ENCODE measurements around the gene TFF3.

Gene TFF3

DNA sequence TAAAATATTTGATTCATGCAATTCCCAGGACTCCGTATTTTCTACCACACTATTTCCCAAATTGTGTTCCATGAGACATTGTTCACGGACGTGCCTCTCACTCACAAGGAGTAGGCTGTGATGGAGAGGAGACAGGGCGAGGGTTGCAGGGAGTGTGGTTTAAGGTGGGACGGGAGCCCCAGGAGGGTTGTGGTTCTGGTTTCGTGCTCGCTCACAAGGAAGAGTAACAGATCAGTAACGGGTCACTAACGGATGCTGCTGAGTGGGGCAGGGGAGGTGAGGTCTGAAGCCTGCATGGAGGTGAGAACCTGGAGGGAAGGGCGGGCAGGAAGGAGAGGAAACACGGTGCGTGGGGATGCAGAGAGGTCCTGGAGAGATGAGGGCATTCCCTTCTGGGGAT lies 28.8 kb downstream of the TFF3 start:
- no peak for DNase-seq (ENCODE audit: low spot score)
- in situ Hi-C loops (cut with MboI; ENCODE audit: low sequenced_read_pairs, unreplicated experiment): no loop called here
- TF ChIP-seq, protein P1, sequence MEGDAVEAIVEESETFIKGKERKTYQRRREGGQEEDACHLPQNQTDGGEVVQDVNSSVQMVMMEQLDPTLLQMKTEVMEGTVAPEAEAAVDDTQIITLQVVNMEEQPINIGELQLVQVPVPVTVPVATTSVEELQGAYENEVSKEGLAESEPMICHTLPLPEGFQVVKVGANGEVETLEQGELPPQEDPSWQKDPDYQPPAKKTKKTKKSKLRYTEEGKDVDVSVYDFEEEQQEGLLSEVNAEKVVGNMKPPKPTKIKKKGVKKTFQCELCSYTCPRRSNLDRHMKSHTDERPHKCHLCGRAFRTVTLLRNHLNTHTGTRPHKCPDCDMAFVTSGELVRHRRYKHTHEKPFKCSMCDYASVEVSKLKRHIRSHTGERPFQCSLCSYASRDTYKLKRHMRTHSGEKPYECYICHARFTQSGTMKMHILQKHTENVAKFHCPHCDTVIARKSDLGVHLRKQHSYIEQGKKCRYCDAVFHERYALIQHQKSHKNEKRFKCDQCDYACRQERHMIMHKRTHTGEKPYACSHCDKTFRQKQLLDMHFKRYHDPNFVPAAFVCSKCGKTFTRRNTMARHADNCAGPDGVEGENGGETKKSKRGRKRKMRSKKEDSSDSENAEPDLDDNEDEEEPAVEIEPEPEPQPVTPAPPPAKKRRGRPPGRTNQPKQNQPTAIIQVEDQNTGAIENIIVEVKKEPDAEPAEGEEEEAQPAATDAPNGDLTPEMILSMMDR (IDR thresholded peaks at IDR 0.05; ENCODE audit: borderline replicate concordance, control extremely low read depth, extremely low read depth, insufficient read depth, missing control alignments): no peak

DNA sequence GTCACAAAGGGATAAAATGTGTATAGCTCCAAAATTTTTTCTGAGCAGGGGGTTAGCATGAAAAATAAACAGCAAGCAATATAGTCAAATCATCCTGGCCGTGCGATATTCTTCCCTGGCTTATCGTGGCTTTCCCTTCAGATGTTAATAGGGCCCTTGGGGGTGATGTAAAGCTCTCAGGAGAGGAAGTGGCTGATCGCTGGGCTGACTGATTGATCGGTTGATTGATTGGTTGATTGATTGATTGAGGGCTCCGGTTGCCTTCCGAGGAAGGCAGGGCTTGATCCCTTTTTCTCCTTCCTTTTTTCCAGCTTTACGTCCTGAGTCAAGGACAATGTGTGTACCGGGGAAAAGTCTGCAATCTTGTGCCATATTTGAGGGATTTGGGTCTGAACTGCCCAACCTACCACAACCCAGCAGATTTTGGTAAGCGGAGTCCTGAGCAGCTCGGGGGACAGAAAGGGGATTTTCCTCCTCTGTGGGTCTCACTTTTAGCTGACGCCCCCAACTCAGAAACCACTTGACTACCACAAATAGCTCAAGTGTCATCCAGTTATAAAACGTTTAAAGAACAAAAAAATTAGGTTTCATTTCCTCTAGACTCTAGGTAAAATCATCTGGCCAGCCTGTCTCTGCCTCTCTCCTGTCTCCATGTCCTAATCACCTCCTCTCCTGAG lies 29.5 kb downstream of the TFF3 start:
- no peak for DNase-seq (ENCODE audit: low spot score)
- in situ Hi-C loops (cut with MboI; ENCODE audit: low sequenced_read_pairs, unreplicated experiment): no loop called here
- TF ChIP-seq, protein P1 (IDR thresholded peaks at IDR 0.05; ENCODE audit: borderline replicate concordance, control extremely low read depth, extremely low read depth, insufficient read depth, missing control alignments): no peak

DNA sequence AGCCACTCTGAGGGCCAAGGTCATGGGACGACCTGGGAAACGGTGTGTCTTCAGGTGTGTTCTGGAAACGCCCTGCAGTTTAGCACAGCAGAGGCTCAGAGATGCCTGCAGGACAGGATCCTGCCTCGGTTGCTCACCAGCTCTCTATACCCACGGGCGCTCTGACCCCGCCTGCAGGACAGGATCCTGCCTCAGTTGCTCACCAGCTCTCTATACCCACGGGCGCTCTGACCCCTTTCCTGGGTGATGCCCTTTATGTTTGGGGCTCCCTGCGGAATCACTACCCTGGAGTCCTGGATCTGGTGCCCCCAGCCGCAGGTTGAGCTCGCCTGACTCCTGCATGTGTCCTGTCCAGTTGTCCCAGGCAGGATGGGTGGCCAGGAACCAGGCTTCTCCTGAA lies 32.5 kb downstream of the TFF3 start:
- TF ChIP-seq, protein P1 (IDR thresholded peaks at IDR 0.05; ENCODE audit: borderline replicate concordance, control extremely low read depth, extremely low read depth, insufficient read depth, missing control alignments): no peak
- in situ Hi-C loops (cut with MboI; ENCODE audit: low sequenced_read_pairs, unreplicated experiment): no loop called here
- DNase-seq (ENCODE audit: low spot score): no peak

DNA sequence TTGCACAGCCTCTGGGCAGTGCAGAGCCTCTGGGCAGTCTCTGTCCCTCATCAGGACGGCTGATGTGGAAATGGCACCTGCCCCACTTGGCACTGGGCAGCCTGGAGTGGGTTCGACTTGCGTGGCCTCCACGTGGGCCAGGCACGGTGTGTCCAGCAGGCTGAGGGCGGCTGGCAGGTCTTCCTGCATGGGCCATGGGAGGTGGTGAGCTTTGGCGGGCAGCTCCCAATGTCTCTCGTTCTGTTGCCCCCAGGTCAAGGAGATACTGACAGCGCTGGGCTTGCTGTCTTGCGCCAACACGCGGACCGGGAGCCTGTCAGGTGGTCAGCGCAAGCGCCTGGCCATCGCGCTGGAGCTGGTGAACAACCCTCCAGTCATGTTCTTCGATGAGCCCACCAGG lies 33.2 kb downstream of the TFF3 start:
- TF ChIP-seq, protein P1 (IDR thresholded peaks at IDR 0.05; ENCODE audit: borderline replicate concordance, control extremely low read depth, extremely low read depth, insufficient read depth, missing control alignments): no peak

DNA sequence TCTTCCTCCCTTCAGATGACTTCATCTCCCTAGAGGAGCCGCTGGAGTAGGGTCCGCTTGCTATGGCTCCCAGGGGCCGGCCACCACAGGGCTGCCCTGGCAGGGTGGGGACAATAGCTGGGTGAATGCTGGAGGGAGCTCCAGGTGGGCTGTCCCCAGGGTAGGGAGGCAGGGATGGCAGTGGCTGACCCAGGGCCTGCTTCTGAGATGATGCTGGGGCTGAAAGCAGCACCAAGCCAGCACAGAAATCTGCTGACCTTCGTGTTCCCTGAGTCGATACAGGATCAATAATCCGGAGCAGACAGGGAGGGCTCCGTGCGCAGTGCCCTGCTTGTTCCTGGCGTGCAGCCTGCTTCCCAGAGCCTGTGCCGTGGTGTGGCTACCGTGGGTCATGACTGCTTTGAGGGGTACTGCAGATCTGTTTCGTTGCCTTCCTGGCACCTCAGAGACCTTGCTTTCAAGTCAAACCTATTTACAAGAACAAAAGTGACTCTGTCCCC lies 34.0 kb downstream of the TFF3 start:
- DNase-seq (ENCODE audit: low spot score): no peak
- TF ChIP-seq, protein P1 (IDR thresholded peaks at IDR 0.05; ENCODE audit: borderline replicate concordance, control extremely low read depth, extremely low read depth, insufficient read depth, missing control alignments): no peak
- in situ Hi-C loops (cut with MboI; ENCODE audit: low sequenced_read_pairs, unreplicated experiment): no loop called here

More for the DNA sequence above, 33.2 kb downstream of the TFF3 start:
- in situ Hi-C loops (cut with MboI; ENCODE audit: low sequenced_read_pairs, unreplicated experiment): no loop called here
- no peak for DNase-seq (ENCODE audit: low spot score)

DNA sequence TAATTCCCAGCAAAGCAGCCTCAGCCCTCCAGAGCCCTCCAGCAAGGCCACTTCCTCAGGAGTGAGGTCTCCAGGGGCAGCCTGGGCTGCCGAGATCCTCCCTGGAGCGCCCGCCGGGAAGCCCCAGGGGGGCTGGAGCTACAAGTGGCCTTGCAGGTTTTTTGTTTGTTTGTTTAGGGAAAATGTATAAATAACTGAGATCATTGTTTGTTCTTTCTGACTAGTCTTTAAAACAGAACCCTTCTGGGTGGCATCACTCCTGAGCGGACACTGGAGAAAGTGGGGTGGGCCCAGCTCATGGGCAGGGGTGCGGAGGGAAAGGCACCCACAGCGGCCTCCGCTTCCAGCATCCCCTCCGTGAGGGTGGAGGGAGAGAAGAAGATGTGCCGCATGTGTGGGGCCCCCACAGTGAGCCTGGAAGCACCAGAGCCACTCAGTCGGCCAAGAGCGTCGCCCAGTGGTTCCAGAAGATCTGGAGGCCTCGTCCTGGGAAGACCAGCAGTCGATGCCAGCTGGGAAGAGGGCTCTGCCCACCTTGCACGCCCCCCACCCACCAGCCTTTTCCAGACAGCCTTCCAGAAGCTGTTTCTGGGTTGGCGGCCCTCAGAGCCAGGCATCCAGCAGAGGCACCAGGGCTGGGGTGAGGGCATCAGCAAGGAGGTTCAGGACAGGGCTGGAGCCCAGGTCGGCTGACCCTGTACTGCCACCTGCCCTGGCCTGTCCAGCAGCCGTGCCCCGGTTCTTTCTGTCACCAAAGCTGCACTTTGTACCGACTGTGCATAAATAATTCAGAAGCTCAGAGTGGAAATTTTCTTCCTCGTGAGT lies 34.6 kb downstream of the TFF3 start:
- DNase-seq (ENCODE audit: low spot score): no peak
- in situ Hi-C loops (cut with MboI; ENCODE audit: low sequenced_read_pairs, unreplicated experiment): no loop called here
- TF ChIP-seq, protein P1 (IDR thresholded peaks at IDR 0.05; ENCODE audit: borderline replicate concordance, control extremely low read depth, extremely low read depth, insufficient read depth, missing control alignments): no peak

Measured in GM13976 (cell line).